ENCODE data around the gene TSPAN2. TPM values are rescaled to one million over a fixed set of nuclear protein-coding genes. Genes with fewer than 3 reads are reported as not detected.

The TSPAN2 gene
- total and polyA plus RNA-seq, 2 experiments from 2014 or later, result 11.2 to 11.8 TPM

GRCh38 chr1:115068826-115069585 is 20.3 kb downstream of the TSPAN2 start:
- no peaks in the 10 kb centered on the region for H3K9me3 Mint-ChIP-seq
- no peak for DNase-seq (ENCODE audit: low spot score)
- no peak for ATAC-seq
- H3K79me2 ChIP-seq (replicated peaks; ENCODE audit: insufficient read depth), result no peaks in the 10 kb centered on the region
- no peak overlapping the region for H3K4me2 ChIP-seq
- H3K36me3 Mint-ChIP-seq (ENCODE audit: low read depth), result peaks cover 3% of the 10 kb centered on the region; the same call in 1 of the 3 replicates
- no peaks in the 10 kb centered on the region for H3K9me2 ChIP-seq (ENCODE audit: insufficient read depth)
- TF ChIP-seq EZH2 (IDR thresholded peaks at IDR 0.05; ENCODE audit: low read depth, unreplicated experiment), result no peak
- no peak for TF ChIP-seq CTCF (conservative IDR thresholded peaks at IDR 0.05; ENCODE audit: low read depth in 2 of 2)
- TF ChIP-seq STAT1 (IDR thresholded peaks at IDR 0.05; ENCODE audit: unreplicated experiment), result no peak
- TF ChIP-seq CREB1 (CRISPR knock-in tag; IDR thresholded peaks at IDR 0.05; ENCODE audit: low read depth), result no peak
- TF ChIP-seq ZNF114 (CRISPR knock-in tag; IDR thresholded peaks at IDR 0.05), result no peak
- TF ChIP-seq, protein P1, sequence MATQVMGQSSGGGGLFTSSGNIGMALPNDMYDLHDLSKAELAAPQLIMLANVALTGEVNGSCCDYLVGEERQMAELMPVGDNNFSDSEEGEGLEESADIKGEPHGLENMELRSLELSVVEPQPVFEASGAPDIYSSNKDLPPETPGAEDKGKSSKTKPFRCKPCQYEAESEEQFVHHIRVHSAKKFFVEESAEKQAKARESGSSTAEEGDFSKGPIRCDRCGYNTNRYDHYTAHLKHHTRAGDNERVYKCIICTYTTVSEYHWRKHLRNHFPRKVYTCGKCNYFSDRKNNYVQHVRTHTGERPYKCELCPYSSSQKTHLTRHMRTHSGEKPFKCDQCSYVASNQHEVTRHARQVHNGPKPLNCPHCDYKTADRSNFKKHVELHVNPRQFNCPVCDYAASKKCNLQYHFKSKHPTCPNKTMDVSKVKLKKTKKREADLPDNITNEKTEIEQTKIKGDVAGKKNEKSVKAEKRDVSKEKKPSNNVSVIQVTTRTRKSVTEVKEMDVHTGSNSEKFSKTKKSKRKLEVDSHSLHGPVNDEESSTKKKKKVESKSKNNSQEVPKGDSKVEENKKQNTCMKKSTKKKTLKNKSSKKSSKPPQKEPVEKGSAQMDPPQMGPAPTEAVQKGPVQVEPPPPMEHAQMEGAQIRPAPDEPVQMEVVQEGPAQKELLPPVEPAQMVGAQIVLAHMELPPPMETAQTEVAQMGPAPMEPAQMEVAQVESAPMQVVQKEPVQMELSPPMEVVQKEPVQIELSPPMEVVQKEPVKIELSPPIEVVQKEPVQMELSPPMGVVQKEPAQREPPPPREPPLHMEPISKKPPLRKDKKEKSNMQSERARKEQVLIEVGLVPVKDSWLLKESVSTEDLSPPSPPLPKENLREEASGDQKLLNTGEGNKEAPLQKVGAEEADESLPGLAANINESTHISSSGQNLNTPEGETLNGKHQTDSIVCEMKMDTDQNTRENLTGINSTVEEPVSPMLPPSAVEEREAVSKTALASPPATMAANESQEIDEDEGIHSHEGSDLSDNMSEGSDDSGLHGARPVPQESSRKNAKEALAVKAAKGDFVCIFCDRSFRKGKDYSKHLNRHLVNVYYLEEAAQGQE (IDR thresholded peaks at IDR 0.05; ENCODE audit: unreplicated experiment), result no peak
- TF ChIP-seq ZNF462 (CRISPR knock-in tag; IDR thresholded peaks at IDR 0.05), result no peak
- no peak for TF ChIP-seq EZH2phosphoT487 (IDR thresholded peaks at IDR 0.05; ENCODE audit: unreplicated experiment)
- TF ChIP-seq ETS1 (IDR thresholded peaks at IDR 0.05), result no peak
- no peak for TF ChIP-seq POLR2AphosphoS5 (IDR thresholded peaks at IDR 0.05; ENCODE audit: low read depth)
- TF ChIP-seq NANOG (IDR thresholded peaks at IDR 0.05; ENCODE audit: borderline replicate concordance), result no peak
- no peak for TF ChIP-seq ZNF331 (CRISPR knock-in tag; IDR thresholded peaks at IDR 0.05; ENCODE audit: low read depth)
- TF ChIP-seq JUNB (IDR thresholded peaks at IDR 0.05; ENCODE audit: unreplicated experiment), result no peak
- no peak overlapping the region for H3K4me3 ChIP-seq
- no peak overlapping the region for H3K4me3 Mint-ChIP-seq
- 0 out of 2 replicates have a peak, but pooled peaks cover 5% of the 10 kb centered on the region for H3K4me1 ChIP-seq (ENCODE audit: insufficient read depth)
- no peaks in the 10 kb centered on the region for H3F3A ChIP-seq (replicated peaks; ENCODE audit: low read depth)
- no peak overlapping the region for H3K27ac ChIP-seq (ENCODE audit: low read depth)
- no peak overlapping the region for H2AFZ ChIP-seq
- H3K36me3 ChIP-seq (ENCODE audit: insufficient read depth), result no peaks in the 10 kb centered on the region
- peaks cover 4% of the 10 kb centered on the region for H3K27me3 Mint-ChIP-seq (ENCODE audit: insufficient read depth, low read depth, poor library complexity)
- no peak overlapping the region for H3K27ac Mint-ChIP-seq
- no peaks in the 10 kb centered on the region for H4K20me1 ChIP-seq (replicated peaks; ENCODE audit: insufficient read depth)
- H3K27me3 ChIP-seq (ENCODE audit: insufficient read depth), result no peaks in the 10 kb centered on the region
- H3K4me1 Mint-ChIP-seq, result peaks cover 12% of the 10 kb centered on the region

All from GM23338 (cell line).